H1 (cell line): ENCODE results near the gene TBC1D9B. TPM values are rescaled to one million over a fixed set of nuclear protein-coding genes. Genes with fewer than 3 reads are reported as not detected.

Experiments used
- BACH1 ChIP-seq: IDR thresholded peaks from 2 replicates; pipeline ENCODE4 v1.6.1; 2012; ENCODE audit warnings: low read length, improper control_type of control experiment
- JUN ChIP-seq: IDR thresholded peaks from 2 replicates; pipeline ENCODE4 v1.6.1; 2011; ENCODE audit warnings: low read depth, mild to moderate bottlenecking, improper control_type of control experiment, low read length
- MAX ChIP-seq: IDR thresholded peaks from 2 replicates; pipeline ENCODE4 v1.6.1; 2012; ENCODE audit warnings: inconsistent platforms
- POU5F1 ChIP-seq: IDR thresholded peaks from 2 replicates; pipeline ENCODE4 v1.6.1; 2011; ENCODE audit warnings: low read depth, mild to moderate bottlenecking, low read length, moderate library complexity
- SP4 ChIP-seq: IDR thresholded peaks from 2 replicates; pipeline ENCODE4 v1.6.1; 2012; ENCODE audit warnings: low read length, inconsistent platforms
- TBP ChIP-seq: IDR thresholded peaks from 2 replicates; pipeline ENCODE4 v1.6.1; 2011; ENCODE audit warnings: low read depth, low read length, improper control_type of control experiment
- YY1 ChIP-seq: IDR thresholded peaks from 2 replicates; pipeline ENCODE4 v1.6.1; 2011; ENCODE audit warnings: low read depth, mild to moderate bottlenecking, low read length
- polyA plus RNA-seq, 7 experiments: library from polyadenylated mRNA; depleted of rRNA in 3 of 7; stranded (reverse) in 5 of 7; unstranded in 2 of 7; fragments of >200 nt in 5 of 7; fragments of 200-250 nt in 2 of 7; gene quantifications; 1 replicate in 5 of 7; 2 replicates in 1 of 7; 4 replicates in 1 of 7; pipeline versions ENCODE4 v1.2.1 to v1.2.3, GENCODE V29; 2011 to 2013; ENCODE audit warnings: missing spikeins in 2 of 7, mixed read lengths in 2 of 7
- total RNA-seq: library from RNA; stranded (reverse); fragmentation: NEBNext Ultra II Directional; extraction: Animal tissue kit (Norgen Biotek cat#: 25700); gene quantifications from 2 replicates; pipeline ENCODE4 v1.2.1, GENCODE V29; 2021
- TF ChIP-seq, protein P1 (sequence below): IDR thresholded peaks from 2 replicates; pipeline ENCODE4 v1.6.1; 2011; ENCODE audit warnings: low read length, improper control_type of control experiment

The TBC1D9B gene
- total and polyA plus RNA-seq, 2 of the 8 experiments (the other 6 are each of a cell fraction or from before 2014, with no cell fraction given) = 33.6 to 57.1 TPM

DNA sequence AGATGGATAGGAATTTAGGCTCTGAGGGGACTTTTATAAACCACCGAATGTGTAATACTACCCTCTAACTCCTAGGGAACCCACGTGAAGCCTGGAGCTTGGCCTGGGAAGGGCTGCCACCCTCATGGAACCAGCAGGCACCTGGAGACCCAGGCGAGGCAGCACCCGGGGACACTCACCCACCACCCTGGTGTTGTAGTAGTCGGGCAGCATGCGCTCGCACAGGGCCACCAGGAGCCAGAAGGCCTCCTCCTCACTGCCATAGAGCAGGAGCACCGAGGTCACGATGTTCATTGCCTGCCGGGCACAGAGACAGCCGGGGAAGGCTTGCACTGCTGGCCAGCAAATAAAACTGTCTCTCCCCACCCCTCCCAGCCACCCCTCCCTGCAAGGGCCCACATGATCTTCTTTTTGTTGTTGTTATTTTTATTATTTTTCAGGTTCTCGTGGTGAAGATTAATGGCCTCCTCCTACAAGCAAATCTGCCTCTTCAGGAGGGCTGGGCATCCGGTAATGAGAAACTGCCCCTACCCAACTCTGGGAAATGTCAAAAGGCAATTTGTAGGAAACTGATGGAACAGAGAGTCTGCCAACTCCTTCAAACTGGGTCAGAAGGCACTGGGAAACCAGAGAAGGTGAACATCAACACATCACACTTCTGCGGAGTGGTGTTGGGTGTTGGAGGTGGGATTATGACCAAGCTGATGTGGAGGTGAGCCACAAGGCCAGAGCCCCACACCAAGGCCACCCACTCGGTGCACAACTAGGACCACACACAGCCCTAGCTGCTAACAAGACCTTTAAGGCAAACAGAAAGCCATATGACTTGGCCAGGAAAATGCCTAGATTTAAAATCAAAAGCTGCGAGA lies 31.7 kb downstream of the TBC1D9B start (continued):
- TF ChIP-seq BACH1 (no peak), JUN (no peak), MAX (no peak), TBP (no peak), POU5F1 (no peak), YY1 (no peak), SP4 (no peak)
- TF ChIP-seq, protein P1, sequence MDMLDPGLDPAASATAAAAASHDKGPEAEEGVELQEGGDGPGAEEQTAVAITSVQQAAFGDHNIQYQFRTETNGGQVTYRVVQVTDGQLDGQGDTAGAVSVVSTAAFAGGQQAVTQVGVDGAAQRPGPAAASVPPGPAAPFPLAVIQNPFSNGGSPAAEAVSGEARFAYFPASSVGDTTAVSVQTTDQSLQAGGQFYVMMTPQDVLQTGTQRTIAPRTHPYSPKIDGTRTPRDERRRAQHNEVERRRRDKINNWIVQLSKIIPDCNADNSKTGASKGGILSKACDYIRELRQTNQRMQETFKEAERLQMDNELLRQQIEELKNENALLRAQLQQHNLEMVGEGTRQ = no peak
